AG04450 (cell line): ENCODE data around the gene SLC2A10. TPM values are rescaled to one million over a fixed set of nuclear protein-coding genes. Genes with fewer than 3 reads are reported as not detected.

ENCODE experiments used
- CTCF ChIA-PET: fragments of 300-600, 350-600 bp; formaldehyde crosslinking; extraction: SDS; loops from one replicate; lab custom pipeline; 2022; ENCODE audit warnings: antibody characterized with exemption, inconsistent platforms; lab: Charles Lee
- POLR2A ChIA-PET: fragments of 350-600 bp; formaldehyde crosslinking; extraction: SDS; loops from one replicate; lab custom pipeline; 2021; ENCODE audit warnings: antibody characterized with exemption, inconsistent platforms; lab: Yijun Ruan, JAX
- DNase-seq: peaks from one replicate; pipeline ENCODE4 v3.0.0-alpha.2; 2011; ENCODE audit warnings: low read depth, low spot score
- H3K27ac ChIP-seq: one replicate; pipeline ENCODE4 v1.5.1; 2012; ENCODE audit warnings: low read depth, low read length, control low read depth
- H3K27me3 ChIP-seq: one replicate; pipeline ENCODE4 v1.6.0; 2012; ENCODE audit warnings: low read length; ENCODE audit not compliant: control insufficient read depth, insufficient read depth
- H3K4me3 ChIP-seq: 2 replicates; pipeline ENCODE4 v1.5.1; 2011; ENCODE audit warnings: mild to moderate bottlenecking, low read depth, low read length, control low read depth
- H3K9me3 ChIP-seq: 2 replicates; pipeline ENCODE4 v1.5.1; 2012; ENCODE audit warnings: low read length; ENCODE audit not compliant: control insufficient read depth, insufficient read depth
- CTCF ChIP-seq: IDR thresholded peaks from 2 replicates; pipeline ENCODE4 v1.5.1; 2011; ENCODE audit warnings: low read depth, low read length, control low read depth, inconsistent platforms
- polyA plus RNA-seq: library from polyadenylated mRNA; depleted of rRNA; stranded (reverse); fragments of >200 nt; gene quantifications from 2 replicates; pipeline ENCODE4 v1.2.3, GENCODE V29; 2011

SLC2A10 gene
- polyA plus RNA-seq, 1 experiment = 36.9 TPM

GRCh38 chr20:46755483-46756413, 46.3 kb downstream of the SLC2A10 start:
- Histone ChIP-seq H3K27me3 (peaks cover 3% of the 10 kb centered on the region), H3K9me3 (no peaks in the 10 kb centered on the region; the same call in 1 of the 2 replicates), H3K27ac (no peak overlapping the region), H3K4me3 (no peak overlapping the region)
- no peak for TF ChIP-seq CTCF
- ChIA-PET CTCF (interaction anchor here (5.1 kb wide), 1 partner anchor 628 kb away, joined by 40 read pairs; no protein-coding TSS in a partner anchor), POLR2A (no interaction called here)
- DNase-seq = no peak

GRCh38 chr20:46756419-46756818, 47.0 kb downstream of the SLC2A10 start:
- POLR2A ChIA-PET = no interaction called here
- peaks cover 3% of the 10 kb centered on the region for H3K27me3 ChIP-seq

DNA sequence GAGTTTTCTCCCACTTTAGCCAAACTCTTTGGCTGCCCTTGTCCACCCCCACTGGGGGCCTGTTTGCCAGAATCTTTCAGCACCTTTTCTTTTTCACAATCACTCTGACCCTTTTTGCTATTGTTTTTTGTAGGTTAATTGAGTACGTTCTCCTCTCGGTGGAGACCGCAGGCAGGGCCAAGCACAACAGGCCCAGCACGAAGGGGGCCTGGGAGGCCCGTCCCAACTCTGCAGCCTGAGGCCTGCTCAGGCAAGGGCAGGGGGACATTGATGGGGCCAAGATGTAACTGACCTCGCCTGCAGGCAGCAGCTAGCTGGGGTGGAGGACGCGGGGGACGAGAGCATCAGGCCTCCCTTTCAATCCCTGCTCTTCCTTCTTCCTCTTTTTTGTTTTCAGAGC, 47.7 kb downstream of the SLC2A10 start:
- H3K27me3 ChIP-seq = no peaks in the 10 kb centered on the region
- no peaks in the 10 kb centered on the region; the same call in 1 of the 2 replicates for H3K9me3 ChIP-seq
- DNase-seq = no peak
- no peak overlapping the region for H3K27ac ChIP-seq
- H3K4me3 ChIP-seq = no peak overlapping the region
- CTCF ChIA-PET = interaction anchor here (0.5 to 2.1 kb wide), 14 partner anchors 8 to 627 kb away, joined by 3 to 12 read pairs (median 5); no protein-coding TSS in a partner anchor
- POLR2A ChIA-PET = no interaction called here
- no peak for TF ChIP-seq CTCF

More at GRCh38 chr20:46756419-46756818, 47.0 kb downstream of the SLC2A10 start:
- Histone ChIP-seq H3K9me3 (no peaks in the 10 kb centered on the region; the same call in 1 of the 2 replicates), H3K27ac (no peak overlapping the region), H3K4me3 (no peak overlapping the region)
- CTCF ChIA-PET = interaction anchor here (0.7 to 5.1 kb wide), 4 partner anchors 10 to 628 kb away, joined by 3 to 40 read pairs (median 3); no protein-coding TSS in a partner anchor
- no peak for TF ChIP-seq CTCF
- no peak for DNase-seq

- Histone ChIP-seq H3K9me3 (no peaks in the 10 kb centered on the region; the same call in 1 of the 2 replicates), H3K4me3 (no peak overlapping the region), H3K27ac (no peak overlapping the region), H3K27me3 (no peaks in the 10 kb centered on the region)
- ChIA-PET POLR2A (no interaction called here), CTCF (interaction anchor here (0.5 to 2.1 kb wide), 24 partner anchors 9 to 626 kb away, joined by 3 to 12 read pairs (median 4); no protein-coding TSS in a partner anchor)
- DNase-seq = no peak
- peak; percentile 99 for TF ChIP-seq CTCF
Measured at GRCh38 chr20:46757754-46758678, 48.6 kb downstream of the SLC2A10 start.
